Mesodermal cell (in vitro differentiated cells): Measurements from ENCODE around the gene GCAT.
"Not testable (repeated sequence)": the region's sequence is repeated elsewhere in the genome, so short reads cannot be mapped to it uniquely, and the experiment has no call there.

Source experiments
- H3K27ac ChIP-seq: 2 replicates; pipeline ENCODE4 v1.7.0; 2013; ENCODE audit warnings: mild to moderate bottlenecking, low read depth, low read length, moderate library complexity; ENCODE audit not compliant: severe bottlenecking
- H3K36me3 ChIP-seq: 2 replicates; pipeline ENCODE4 v1.7.1; 2013; ENCODE audit warnings: mild to moderate bottlenecking, low read length, moderate library complexity; ENCODE audit not compliant: control insufficient read depth, insufficient read depth
- H3K4me1 ChIP-seq: one replicate; pipeline ENCODE4 v1.7.1; 2013; ENCODE audit warnings: mild to moderate bottlenecking, low read length; ENCODE audit not compliant: insufficient read depth, control insufficient read depth, poor library complexity, severe bottlenecking
- H3K4me3 ChIP-seq: 2 replicates; pipeline ENCODE4 v1.7.0; 2013; ENCODE audit warnings: low read length, control low read depth, mild to moderate bottlenecking; ENCODE audit not compliant: insufficient read depth, poor library complexity, severe bottlenecking; ENCODE audit errors: extremely low read depth
- H3K9me3 ChIP-seq: 2 replicates; pipeline ENCODE4 v1.7.1; 2013; ENCODE audit warnings: mild to moderate bottlenecking, low read length, moderate library complexity; ENCODE audit not compliant: control insufficient read depth
- WGBS, 2 experiments: methylation state at CpG; one replicate each; pipeline ENCODE4 v1.1.5; 2013; ENCODE audit warnings: missing lambda C conversion rate in 2 of 2; ENCODE audit not compliant: insufficient coverage in 2 of 2; 5-methylcytosine and 5-hydroxymethylcytosine counted together

Gene GCAT

DNA sequence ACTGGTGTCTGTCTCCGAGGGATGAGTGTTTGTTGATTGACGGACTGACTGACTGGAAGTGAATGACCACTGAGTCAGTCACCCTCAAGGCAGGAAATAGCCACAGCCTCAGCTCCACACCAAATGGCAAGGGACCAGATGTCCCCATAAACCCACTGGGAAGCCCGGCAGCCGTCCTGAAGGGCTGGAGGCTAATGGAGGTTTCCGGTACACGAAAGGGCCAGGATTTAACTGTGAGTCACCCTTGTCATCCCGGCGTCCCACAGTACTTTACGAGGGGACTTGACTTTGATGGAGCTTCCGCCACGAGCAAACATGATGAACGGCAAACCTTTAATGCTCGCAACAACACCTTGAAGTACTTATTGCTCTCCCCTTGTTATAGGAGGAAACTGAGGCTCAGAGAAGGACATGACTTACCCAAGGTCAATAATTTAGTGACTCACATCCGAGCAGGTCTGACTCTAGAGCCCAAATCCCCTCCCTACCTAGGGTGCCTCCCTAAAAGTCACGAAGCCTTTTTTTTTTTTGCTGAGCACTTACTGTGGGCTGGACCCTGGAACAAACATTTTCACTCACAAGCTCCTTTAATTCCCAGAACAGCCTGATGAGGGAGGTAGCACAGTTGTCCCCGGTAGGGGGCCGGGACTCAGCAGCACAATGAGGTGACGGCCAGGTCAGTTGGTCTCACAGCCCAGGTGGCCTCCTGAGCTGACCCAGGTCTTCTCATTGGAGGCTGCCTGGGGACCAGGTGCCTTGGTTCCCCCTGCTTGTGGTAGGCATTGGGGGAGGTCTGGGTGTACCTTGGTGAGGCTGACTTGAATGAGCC, 25.2 kb upstream of the GCAT start:
- H3K4me1 ChIP-seq = no peaks in the 10 kb centered on the region
- no peaks in the 10 kb centered on the region for H3K9me3 ChIP-seq
- no peak overlapping the region for H3K27ac ChIP-seq
- WGBS, 2 experiments = 88 to 93% methylated on average over 15 to 17 of the region's 18 CpGs
- no peaks in the 10 kb centered on the region for H3K36me3 ChIP-seq
- H3K4me3 ChIP-seq = no peak overlapping the region

DNA sequence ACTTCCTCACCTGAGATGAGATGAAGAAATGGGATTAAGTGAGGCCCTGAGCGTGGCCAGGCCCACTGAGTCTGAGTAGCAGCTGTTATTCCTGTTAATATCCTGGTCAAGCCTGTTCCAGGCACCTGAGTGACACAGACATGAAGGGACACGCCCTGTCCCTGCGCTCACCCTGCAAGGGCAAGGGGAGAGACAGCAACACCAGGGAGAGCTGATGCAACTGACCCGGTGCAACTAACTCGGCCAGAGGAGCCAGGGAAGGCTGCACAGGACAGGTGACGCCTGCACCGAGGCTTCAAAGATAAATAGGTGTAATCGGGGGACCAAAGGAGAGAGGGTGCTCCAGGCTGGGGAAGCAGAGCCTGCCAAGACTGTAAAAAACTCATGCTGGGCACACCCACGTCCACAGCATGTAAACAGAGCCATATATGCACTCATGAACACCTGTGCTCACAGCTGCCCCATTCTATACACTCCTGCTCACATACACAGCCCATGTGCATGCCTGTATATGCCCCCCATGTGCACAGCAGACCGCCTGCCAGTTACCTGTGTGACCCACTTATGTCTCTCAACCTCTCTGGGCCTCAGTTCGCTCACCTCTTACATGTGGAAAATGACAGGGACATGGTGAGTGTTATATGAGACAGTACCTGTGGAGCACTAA, 22.8 kb upstream of the GCAT start:
- no peaks in the 10 kb centered on the region for H3K4me1 ChIP-seq
- no peak overlapping the region for H3K4me3 ChIP-seq
- H3K9me3 ChIP-seq = no peaks in the 10 kb centered on the region
- no peaks in the 10 kb centered on the region for H3K36me3 ChIP-seq
- 82 to 84% methylated on average over 8 to 9 of the region's 11 CpGs for WGBS, 2 experiments
- no peak overlapping the region for H3K27ac ChIP-seq

DNA sequence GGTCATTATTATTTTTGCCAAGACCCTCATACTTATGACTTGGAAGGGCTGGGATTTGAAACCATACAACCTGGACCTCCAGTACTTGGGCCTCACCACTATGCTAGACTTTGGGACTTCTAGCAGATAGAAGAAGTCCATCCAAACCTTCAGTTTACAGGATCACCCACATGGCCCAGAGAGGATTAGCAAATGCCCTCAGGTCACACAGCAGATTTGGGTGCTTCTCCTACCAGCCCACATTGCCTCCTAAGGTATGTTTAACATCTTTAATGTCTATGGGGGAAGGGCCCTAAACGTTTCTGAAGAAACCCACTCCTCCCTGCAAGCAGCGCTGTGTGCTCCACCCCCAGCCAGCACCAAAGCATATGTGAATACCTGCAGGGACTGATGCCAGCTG, 17.5 kb upstream of the GCAT start:
- Histone ChIP-seq H3K4me1 (no peaks in the 10 kb centered on the region), H3K9me3 (no peaks in the 10 kb centered on the region), H3K4me3 (no peak overlapping the region), H3K36me3 (no peaks in the 10 kb centered on the region), H3K27ac (no peak overlapping the region)
- 79 to 80% methylated on average over 2 of the region's 2 CpGs for WGBS, 2 experiments

DNA sequence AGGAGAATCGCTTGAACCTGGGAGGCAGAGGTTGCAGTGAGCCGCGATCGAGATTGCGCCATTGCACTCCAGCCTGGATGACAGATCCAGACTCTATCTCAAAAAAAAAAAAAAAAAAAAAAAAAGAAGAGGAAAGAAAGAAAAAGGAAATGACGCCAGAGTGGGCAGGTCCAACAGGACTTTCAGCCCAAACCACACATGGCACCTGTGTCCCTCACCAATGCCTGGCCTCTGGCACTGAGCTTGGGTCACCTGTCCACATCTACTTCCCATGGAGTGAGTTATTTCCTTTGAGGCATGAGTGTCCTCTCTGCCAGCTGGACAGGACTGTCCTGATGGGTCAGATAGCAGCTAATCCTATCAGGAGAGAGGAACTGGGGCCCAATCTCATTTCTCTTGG, 15.2 kb upstream of the GCAT start:
- Histone ChIP-seq H3K36me3 (no peaks in the 10 kb centered on the region), H3K4me3 (no peak overlapping the region), H3K9me3 (no peaks in the 10 kb centered on the region), H3K4me1 (no peaks in the 10 kb centered on the region), H3K27ac (no peak overlapping the region)
- no CpG with 5 or more reads among the region's 6 CpGs for WGBS, 2 experiments

DNA sequence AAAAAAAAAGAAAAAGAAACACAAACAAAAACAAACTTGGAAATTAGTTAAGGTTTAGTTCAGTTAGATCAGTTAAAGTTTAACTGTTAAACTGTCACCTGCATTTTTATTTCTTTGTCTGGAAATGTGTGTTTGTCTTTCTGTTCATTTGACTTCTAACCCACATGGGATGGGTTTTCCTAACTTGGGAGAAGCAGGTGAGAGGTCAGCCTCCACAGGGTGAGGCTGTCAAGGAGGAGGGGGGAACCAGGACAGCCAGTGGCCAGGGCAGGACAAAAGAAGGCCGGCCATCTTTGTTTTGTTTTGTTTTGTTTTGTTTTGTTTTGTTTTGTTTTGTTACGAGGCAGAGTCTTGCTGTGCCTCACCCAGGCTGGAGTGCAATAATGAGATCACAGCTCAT, 13.4 kb upstream of the GCAT start:
- no peak overlapping the region for H3K27ac ChIP-seq
- H3K4me1 ChIP-seq = no peaks in the 10 kb centered on the region
- no peak overlapping the region for H3K4me3 ChIP-seq
- WGBS, 2 experiments = 90 to 100% methylated on average over 1 to 2 of the region's 2 CpGs
- H3K36me3 ChIP-seq = no peaks in the 10 kb centered on the region
- H3K9me3 ChIP-seq = no peaks in the 10 kb centered on the region

DNA sequence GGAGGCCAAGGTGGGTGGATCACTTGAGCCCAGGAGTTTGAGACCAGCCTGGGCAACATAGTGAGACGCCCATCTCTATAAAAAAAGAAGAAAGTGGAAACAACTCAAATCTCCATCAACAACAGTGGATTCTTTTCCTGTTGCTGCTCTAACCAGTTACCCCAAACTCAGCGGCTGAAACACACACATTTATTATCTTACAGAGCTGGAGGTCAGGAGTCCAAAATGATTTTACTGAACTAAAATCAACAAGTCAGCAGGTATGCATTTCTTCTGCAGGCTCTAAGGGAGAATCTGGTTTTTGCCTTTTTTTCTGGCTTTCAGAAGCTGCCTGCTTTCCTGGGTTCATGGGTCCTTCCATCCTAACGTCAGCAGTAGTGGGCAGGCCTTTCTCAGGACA, 11.7 kb upstream of the GCAT start:
- H3K9me3 ChIP-seq = no peaks in the 10 kb centered on the region
- no peaks in the 10 kb centered on the region for H3K4me1 ChIP-seq
- no peak overlapping the region for H3K27ac ChIP-seq
- no peak overlapping the region for H3K4me3 ChIP-seq
- WGBS, 2 experiments = 53 to 92% methylated on average over 2 of the region's 3 CpGs
- no peaks in the 10 kb centered on the region for H3K36me3 ChIP-seq

DNA sequence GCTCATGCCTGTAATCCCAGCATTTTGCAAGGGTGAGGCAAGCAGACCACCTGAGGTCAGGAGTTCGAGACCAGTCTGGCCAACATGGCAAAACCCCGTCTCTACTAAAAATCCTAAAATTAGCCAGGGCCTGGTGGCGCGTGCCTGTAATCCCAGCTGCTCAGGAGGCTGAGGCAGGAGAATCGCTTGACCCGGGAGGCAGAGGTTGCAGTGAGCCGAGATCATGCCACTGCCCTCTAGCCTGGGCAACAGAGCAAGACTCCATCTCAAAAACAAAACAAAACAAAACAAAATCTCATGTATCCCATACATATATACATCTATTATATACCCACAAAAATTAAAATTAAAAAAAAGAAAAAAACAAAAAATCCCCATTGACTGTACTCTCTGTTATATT, 10.5 kb upstream of the GCAT start:
- not testable (repeated sequence) for H3K4me1 ChIP-seq, H3K27ac ChIP-seq, H3K9me3 ChIP-seq, H3K36me3 ChIP-seq, H3K4me3 ChIP-seq
- 90 to 94% methylated on average over 7 of the region's 7 CpGs for WGBS, 2 experiments

DNA sequence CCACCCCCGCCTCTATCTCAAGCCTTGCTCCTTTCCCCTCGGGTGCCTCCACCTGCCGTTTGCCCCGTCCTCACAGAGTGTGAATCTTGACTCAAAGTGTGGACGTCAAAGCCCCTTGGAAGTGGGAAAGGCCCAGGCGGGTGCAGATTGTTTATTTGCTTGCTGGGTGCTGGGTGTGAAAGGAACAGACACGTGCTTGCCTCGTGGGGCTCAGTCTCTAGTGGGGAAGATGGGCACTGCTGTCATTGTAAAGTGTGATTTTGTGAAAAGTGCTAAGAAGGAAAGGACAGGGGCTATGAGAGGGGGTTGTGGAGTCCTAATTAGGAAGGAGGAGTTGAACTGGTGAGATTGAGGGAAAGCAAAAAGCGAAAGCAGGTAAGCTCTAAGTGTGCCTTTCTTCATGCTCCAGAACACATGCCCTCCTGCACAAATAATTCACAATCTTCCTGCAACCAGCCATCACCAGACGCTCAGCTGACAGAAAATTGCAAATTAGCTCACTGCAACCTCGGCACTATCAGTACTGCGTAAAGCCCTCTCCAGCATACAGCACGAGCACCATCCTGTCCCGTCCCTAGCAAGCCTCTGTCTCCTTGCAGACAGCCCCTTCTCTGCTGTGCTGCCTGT, 9.7 kb upstream of the GCAT start:
- no peaks in the 10 kb centered on the region for H3K9me3 ChIP-seq
- no peak overlapping the region for H3K27ac ChIP-seq
- no peak overlapping the region for H3K4me3 ChIP-seq
- WGBS, 2 experiments = 65 to 76% methylated on average over 10 to 12 of the region's 14 CpGs
- H3K4me1 ChIP-seq = peaks cover under 1% of the 10 kb centered on the region
- H3K36me3 ChIP-seq = no peaks in the 10 kb centered on the region

DNA sequence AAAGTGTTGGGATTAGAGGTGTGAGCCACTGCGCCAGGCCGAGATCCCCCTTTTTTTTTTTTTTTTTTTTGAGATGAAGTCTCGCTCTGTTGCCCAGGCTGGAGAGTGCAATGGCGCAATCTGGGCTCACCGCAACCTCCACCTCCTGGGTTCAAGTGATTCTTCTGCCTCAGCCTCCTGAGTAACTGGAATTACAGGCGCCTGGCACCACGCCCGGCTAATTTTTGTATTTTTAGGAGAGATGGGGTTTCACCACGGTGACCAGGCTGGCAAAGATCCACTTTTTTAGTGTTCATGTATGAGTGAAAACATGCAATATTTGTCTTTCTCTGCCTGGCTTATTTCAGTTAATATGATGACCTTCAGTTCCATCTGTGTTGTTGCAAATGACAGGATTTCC, 7.8 kb upstream of the GCAT start:
- 75 to 90% methylated on average over 5 to 6 of the region's 9 CpGs for WGBS, 2 experiments
- not testable (repeated sequence) for H3K9me3 ChIP-seq, H3K27ac ChIP-seq, H3K36me3 ChIP-seq, H3K4me3 ChIP-seq
- peaks cover 12% of the 10 kb centered on the region for H3K4me1 ChIP-seq

DNA sequence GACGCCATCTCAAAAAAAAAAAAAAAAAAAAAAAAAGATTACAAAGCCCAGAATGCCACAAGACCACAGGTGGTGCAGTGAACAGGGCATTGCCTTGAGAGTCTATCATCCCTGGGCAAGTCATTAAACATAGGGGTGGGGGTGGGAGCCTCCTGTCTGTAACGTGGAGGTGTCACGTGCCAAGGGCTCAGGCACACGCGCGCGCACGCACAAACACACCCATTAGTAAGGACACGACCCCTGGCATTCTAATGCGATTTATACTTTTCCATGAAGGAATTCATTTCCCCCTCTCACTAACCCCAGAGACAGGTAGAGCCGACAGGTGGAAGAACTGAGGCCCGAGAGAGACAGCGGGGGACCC, 5.8 kb upstream of the GCAT start:
- H3K4me3 ChIP-seq = peak overlapping the region; percentile 65
- no peaks in the 10 kb centered on the region for H3K9me3 ChIP-seq

More for the DNA sequence above, 5.8 kb upstream of the GCAT start:
- peaks cover 27% of the 10 kb centered on the region for H3K4me1 ChIP-seq
- H3K27ac ChIP-seq = no peak overlapping the region
- H3K36me3 ChIP-seq = no peaks in the 10 kb centered on the region
- 1 to 4% methylated on average over 3 to 9 of the region's 13 CpGs for WGBS, 2 experiments
